ENCODE results near the gene AEBP1.
"Not testable (repeated sequence)": the region's sequence is repeated elsewhere in the genome, so short reads cannot be mapped to it uniquely, and the experiment has no call there.

The AEBP1 gene

DNA sequence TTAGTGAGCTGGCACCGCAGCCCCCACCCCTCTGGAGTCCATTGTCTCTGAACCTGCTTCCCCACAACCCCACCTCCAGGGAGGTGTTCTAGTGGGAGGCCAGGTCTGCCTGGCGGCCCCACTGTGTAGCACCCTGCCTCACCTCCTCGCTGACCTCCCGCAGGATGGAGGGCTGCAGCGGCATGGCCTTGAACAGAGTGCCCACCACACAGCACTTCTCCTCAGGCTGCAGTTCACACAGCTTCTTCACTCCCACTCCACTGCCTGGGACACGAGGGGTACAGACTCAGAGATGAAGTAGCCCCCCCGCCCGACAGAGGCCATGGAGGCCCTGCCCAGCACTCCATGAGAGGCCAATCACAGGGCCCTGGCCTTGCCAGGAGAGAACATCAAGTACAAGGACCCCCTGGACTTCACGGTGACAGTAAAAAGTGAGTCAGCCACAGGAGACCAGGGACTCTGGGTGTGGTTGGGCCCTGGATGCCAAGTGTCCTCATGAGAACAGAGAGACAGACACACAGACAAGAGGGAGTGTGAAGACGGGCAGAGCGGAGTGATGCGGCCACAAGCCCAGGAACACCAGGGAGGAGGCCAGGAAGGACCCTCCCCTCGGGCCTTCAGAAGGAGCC, 13.8 kb downstream of the AEBP1 start:
- no peak for DNase-seq (ENCODE audit: low read depth in 2 of 2)

DNA sequence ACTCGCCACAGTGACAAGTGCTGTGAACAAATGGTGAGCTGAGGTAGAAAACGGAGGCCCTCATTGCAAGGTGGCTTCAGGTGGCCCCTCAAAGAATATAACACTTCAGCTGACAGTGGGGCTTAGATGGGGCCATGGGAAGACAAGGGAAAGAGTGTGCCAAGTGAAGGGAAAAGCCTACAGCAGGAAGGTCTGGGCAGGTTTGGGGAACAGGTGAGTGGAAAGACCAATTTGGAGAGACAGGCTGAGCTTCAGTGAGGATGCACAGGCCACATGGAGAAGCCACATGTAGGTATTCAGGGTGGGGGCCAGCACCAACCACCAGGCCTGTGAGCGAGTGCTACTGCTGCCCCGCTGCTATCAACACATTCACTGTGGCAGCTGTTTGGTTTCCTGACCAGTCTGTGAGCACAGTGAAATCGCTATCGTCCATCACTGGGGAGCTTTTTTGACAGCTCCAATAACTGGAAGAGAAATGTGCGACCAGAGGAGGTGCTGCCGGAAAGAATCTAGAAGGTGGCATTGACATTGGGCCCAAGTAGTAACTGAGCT, 15.8 kb downstream of the AEBP1 start:
- DNase-seq (ENCODE audit: low read depth in 2 of 2) = no peak

- DNase-seq (ENCODE audit: low read depth in 2 of 2) = no peak
These were observed 16.2 kb downstream of the AEBP1 start for GRCh38 chr7:44120395-44120794.

GRCh38 chr7:44121761-44122420, 17.7 kb downstream of the AEBP1 start:
- no peak for DNase-seq (ENCODE audit: low read depth in 2 of 2)

DNA sequence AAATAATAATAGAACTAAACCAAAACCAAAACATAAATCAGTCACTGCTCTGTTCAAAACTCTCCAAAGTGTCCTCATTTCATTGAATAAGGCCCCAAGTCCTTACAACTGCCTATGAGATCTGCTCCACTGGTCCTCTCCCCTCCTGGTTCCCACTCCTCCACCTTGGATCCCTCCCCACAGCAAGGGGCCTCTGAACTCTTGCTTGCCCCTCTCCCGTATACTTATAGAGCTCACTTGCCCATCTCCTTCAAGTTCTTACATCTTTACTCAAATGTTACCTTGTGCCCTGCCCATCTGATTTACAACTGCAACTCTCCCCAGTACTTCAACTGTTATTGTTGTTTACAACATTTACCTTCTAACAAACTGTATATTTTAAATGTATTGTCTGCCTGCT, 18.4 kb downstream of the AEBP1 start:
- no peak for DNase-seq (ENCODE audit: low read depth in 2 of 2)

GRCh38 chr7:44123190-44124003, 19.3 kb downstream of the AEBP1 start, which contains the start of gene POLD2:
Gene POLD2, minus strand, starts transcription at chr7:44123548. Its CDS starts 1,495 bp downstream, at chr7:44122053.
- peak; percentile 95 to 98 for DNase-seq (ENCODE audit: low read depth in 2 of 2)

- no peak for DNase-seq (ENCODE audit: low read depth in 2 of 2)
These were observed 20.7 kb downstream of the AEBP1 start for GRCh38 chr7:44124822-44125202.

DNA sequence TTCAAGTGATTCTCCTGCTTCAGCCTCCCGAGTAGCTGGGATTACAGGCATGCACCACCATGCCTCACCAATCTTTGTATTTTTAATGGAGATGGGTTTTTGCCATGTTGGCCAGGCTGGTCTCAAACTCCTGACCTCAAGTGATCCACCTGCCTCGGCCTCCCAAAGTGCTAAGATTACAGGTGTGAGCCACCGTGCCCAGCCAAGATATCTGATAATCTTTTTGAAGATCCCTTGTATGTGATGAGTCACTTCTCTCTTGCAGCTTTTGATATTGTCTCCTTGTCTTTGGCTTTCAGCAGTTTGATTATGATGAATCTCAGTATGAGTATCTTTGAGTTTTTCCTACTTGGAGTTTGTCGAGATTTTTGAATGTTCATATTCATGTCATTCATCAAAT, 22.4 kb downstream of the AEBP1 start:
- DNase-seq (ENCODE audit: low read depth in 2 of 2) = not testable (repeated sequence)

- DNase-seq (ENCODE audit: low read depth in 2 of 2) = no peak
These were observed 23.0 kb downstream of the AEBP1 start for GRCh38 chr7:44127161-44127560.

- no peak for DNase-seq (ENCODE audit: low read depth in 2 of 2)
These were observed 24.8 kb downstream of the AEBP1 start for GRCh38 chr7:44128721-44129582.

DNA sequence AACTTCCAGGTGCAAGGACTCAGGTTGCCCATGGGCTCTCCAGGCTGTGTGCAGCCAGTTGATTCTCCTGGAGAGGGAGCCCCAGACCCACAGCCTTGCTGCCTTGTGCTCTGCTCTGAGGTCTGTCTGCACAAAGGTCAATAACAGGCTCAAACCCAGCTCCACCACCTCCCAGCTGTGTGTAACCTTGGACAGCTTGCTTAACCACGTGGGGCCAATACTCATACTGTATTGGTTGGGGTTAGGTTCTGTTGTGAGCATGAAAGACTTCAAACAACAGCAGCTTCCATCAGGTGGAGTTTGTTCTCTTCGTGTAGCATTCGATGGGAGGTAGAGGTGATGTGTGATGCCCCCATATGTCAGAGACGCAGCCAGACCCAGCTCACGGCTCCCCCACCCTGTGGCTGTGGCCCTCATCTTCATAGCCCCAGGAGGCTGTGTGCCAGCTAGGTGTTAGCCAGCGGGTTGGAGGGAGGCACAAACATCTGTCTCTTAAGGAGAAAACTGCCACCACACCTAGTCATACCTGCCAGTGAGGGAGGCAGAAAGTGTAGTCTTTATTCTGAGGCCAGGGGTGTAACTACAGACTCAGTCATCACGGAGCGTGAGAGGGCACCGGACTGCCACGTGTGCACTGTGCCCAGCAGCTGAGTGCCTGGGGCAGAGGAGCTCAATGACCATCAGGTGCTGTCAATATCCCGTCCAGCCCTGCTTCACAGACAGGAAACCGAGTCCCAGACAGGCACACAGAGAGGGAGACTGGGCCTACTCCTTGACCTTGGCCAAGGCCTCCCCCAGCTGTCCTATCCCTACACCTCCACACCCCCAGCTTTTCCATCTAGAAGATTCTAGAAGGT, 27.3 kb downstream of the AEBP1 start:
- DNase-seq (ENCODE audit: low read depth in 2 of 2) = no peak

DNA sequence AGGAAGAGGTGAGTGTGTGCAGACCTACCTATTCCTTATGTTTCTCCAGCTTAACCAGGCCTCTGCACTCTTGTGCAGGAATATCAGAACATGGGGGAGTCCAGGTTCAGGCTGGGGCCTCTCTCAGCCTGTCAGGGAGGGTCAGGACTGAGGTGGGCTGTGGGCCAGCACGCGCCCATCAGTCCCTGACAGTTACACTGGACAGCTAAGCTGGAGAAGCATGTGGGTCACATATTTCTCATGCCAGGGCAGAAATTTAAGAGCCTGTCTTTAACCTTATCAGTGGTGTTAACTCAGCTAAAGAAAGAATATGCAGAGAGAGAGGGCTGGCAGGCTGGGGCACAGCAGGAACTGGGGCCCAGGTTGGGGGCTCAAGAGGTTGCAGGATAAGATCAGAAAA, 27.9 kb downstream of the AEBP1 start:
- no peak for DNase-seq (ENCODE audit: low read depth in 2 of 2)

GRCh38 chr7:44133295-44133694, 29.1 kb downstream of the AEBP1 start:
- no peak for DNase-seq (ENCODE audit: low read depth in 2 of 2)

DNA sequence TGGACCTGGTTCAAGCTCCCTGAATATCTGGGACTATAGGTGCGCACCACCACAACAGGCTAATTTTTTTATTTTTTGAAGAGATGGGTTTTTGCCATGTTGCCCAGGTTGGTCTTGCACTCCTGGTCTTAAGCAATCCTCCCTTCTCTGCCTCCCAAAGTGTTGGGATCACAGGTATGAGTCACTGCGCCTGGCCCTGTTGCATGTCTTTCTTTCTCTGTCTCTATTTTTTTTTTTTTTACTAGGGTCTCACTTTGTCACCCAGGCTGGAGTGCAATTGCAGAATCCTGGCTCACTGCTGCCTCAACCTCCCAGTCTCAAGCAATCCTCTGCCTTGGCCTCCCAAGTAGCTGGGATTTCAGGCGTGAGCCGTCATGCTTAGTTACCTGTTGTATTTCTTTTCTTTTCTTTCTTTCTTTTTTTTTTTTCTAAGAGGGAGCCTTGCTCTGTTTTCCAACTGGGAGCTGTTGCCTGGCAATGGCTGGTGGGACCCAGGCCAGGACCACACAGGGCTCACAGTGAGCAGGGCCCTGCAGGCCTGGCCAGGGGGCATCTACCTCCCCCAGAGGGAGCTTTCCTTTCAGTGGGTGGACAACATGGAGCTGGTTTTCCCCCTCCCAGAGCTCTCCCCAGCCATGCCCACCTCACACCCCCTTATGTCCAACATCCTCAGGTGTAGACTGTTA, 30.9 kb downstream of the AEBP1 start:
- no peak for DNase-seq (ENCODE audit: low read depth in 2 of 2)

DNA sequence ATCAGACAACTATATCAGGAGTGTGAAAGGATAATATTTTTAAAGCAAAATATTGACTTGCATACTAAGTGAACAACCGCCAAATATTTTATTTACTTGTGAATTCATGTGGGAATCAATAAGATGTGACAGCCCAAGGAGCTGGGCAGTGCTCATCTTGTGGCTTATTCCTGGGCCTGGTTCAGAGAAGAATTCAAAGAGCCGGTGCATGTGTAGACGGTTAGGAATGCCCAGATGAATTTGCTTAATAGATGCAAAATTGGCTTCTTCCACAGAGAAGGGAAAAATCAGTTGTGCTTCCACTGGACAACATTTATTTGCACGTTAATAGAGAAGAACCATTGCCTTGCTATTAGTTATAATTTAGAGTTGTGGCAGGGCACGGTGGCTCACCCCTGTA, 32.6 kb downstream of the AEBP1 start:
- DNase-seq (ENCODE audit: low read depth in 2 of 2) = no peak

GRCh38 chr7:44138698-44139097, 34.6 kb downstream of the AEBP1 start:
- DNase-seq (ENCODE audit: low read depth in 2 of 2) = no peak

DNA sequence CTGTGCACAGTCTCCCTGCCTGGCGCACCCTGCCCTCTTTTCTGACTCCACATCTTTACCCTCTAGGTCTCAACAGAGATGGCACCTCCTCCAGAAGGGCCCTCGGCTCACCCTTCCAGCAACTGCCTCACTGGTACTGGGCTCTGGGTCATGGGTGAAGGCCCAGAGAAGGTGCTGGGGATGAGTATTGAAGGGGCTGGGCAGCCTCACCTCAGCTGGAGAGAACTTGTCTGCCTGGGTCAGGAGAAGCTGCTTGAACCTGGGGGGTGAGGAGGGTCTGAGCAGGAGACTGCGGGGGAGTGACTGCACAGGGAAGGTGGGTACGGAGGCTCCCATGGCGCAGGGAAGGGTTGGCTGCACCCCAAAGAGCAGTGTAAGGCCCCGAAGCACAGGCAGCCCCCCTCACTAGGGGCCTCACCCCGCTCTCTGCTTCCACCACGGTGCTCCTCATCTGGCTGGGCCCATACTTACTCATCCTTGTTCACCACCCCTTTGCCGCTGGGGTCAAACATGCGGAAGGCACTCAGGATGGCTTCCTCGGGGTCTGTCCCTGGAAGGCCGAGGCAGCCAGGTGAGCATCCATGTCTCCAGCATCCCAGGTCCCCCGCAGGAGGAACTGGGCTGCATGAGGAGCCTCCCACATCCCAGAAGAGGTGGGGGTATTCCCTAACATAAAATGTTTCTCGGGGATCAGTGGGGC, 35.3 kb downstream of the AEBP1 start:
- no peak for DNase-seq (ENCODE audit: low read depth in 2 of 2)

- no peak for DNase-seq (ENCODE audit: low read depth in 2 of 2)
These were observed 36.2 kb downstream of the AEBP1 start for GRCh38 chr7:44140341-44140740.

GRCh38 chr7:44141221-44141850, 37.2 kb downstream of the AEBP1 start, which contains the start of gene MYL7:
Gene MYL7, minus strand, starts transcription at chr7:44141332. Its CDS starts 27 bp downstream, at chr7:44141305.
- DNase-seq (ENCODE audit: low read depth in 2 of 2) = no peak
